Kidney (tissue), 14 donors: ENCODE data around the gene IRX2. TPM values are rescaled to one million over a fixed set of nuclear protein-coding genes. Genes with fewer than 3 reads are reported as not detected.

Experiments used
- DNase-seq, 5 donors: peaks; one replicate each; pipeline ENCODE4 v3.0.0-alpha.2; 2013 to 2020
- FAIRE-seq: peaks from 2 replicates; lab custom pipeline; 2012; peaks lifted over from hg19 to GRCh38; lab: Jason Lieb, UNC
- H3K27ac ChIP-seq, 2 donors: one replicate each; pipeline ENCODE4 v1.7.0; 2013; ENCODE audit warnings: low read depth in 2 of 2, low read length in 2 of 2, inconsistent platforms in 1 of 2
- H3K27me3 ChIP-seq: one replicate; pipeline ENCODE4 v1.7.1; 2013; ENCODE audit warnings: low read length, inconsistent platforms; ENCODE audit not compliant: control insufficient read depth, insufficient read depth
- H3K36me3 ChIP-seq, 3 donors: one replicate each; pipeline versions ENCODE4 v1.7.0 to v1.7.1; 2013; ENCODE audit warnings: low read length in 3 of 3, control low read depth in 1 of 3, inconsistent platforms in 1 of 3; ENCODE audit not compliant: insufficient read depth in 3 of 3, control insufficient read depth in 2 of 3
- H3K4me1 ChIP-seq, 3 donors: one replicate each; pipeline versions ENCODE4 v1.7.0 to v1.7.1; 2013; ENCODE audit warnings: low read length in 3 of 3, inconsistent platforms in 1 of 3, low read depth in 1 of 3; ENCODE audit not compliant: control insufficient read depth in 2 of 3, insufficient read depth in 2 of 3
- H3K4me3 ChIP-seq, 3 donors: one replicate each; pipeline versions ENCODE4 v1.7.0 to v1.8.1; 2013; ENCODE audit warnings: low read length in 3 of 3, control low read depth in 1 of 3, inconsistent platforms in 1 of 3
- H3K9ac ChIP-seq, 3 donors: one replicate each; pipeline versions ENCODE4 v1.7.0 to v1.7.1; 2013; ENCODE audit warnings: low read length in 3 of 3, control low read depth in 1 of 3, inconsistent platforms in 1 of 3
- H3K9me3 ChIP-seq, 3 donors: one replicate each; pipeline versions ENCODE4 v1.7.0 to v1.7.1; 2013; ENCODE audit warnings: low read length in 3 of 3, control low read depth in 1 of 3, inconsistent platforms in 1 of 3; ENCODE audit not compliant: control insufficient read depth in 2 of 3, insufficient read depth in 1 of 3
- CTCF ChIP-seq: IDR thresholded peaks from 3 replicates; pipeline ENCODE4 v1.5.1; 2012; ENCODE audit warnings: mild to moderate bottlenecking, moderate library complexity, borderline replicate concordance; ENCODE audit not compliant: insufficient read depth; ENCODE audit errors: extremely low read depth
- intact Hi-C: fragments of 100-400 bp; cut with DNase I; formaldehyde crosslinking; loops from one replicate; pipeline ENCODE4 v1.11.1; 2022
- polyA plus RNA-seq: library from polyadenylated mRNA; stranded (reverse); fragments of 350-450 nt; fragmentation: Illumina TruSeq; extraction: RNeasy Lipid Tissue Mini Kit (QIAGEN cat#74804); gene quantifications from one replicate; pipeline ENCODE4 v1.2.3, GENCODE V29; 2014; ENCODE audit warnings: low read depth, low replicate concordance; ENCODE audit not compliant: insufficient read depth
- total RNA-seq: library from RNA; stranded (reverse); fragmentation: NEBNext Ultra II Directional; extraction: Animal tissue kit (Norgen Biotek cat#: 25700); gene quantifications from one replicate; pipeline ENCODE4 v1.2.1, GENCODE V29; 2021
- donor health status: control.
- donor health status: control.
- donor health status: control.
- donor health status: control.
- donor health status: control.
- donor health status: DM: yes; HTN: yes; CAD: no.
- donor health status: Normal renal cell carcinoma (clear cell type).

Gene IRX2
- total and polyA plus RNA-seq, 2 donors from 2014 or later = 11.7 to 44.2 TPM

DNA sequence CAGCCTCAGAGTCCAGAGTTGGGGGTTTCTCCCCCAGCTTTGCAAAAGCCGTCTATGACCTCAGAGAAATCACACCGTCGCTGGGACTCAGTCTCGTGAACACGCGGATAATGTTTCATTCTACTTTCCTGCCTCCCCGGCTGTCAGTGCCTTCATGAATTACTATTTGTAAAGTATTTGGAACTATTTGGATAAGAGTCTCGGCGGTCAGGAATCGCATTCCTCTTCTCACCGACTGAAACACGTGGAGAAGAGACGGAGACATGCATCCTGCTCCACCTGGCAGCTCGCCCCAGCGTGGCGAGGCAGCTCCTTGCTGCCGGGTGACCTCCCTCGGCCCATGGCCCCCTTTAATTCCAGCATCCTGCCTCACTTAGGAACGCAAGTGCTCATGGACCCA lies 23.9 kb downstream of the IRX2 start:
- Histone ChIP-seq H3K4me1 (no peaks in the 10 kb centered on the region), H3K27ac (no peak overlapping the region), H3K4me3 (no peak overlapping the region), H3K9ac (no peak overlapping the region), H3K27me3 (peaks cover 45% of the 10 kb centered on the region), H3K9me3 (no peaks in the 10 kb centered on the region), H3K36me3 (no peaks in the 10 kb centered on the region)
- intact Hi-C loops = no loop called here
- FAIRE-seq = no peak
- TF ChIP-seq CTCF = no peak
- peak in 4 of 5 donors; percentile 51 to 77 (median 63) for DNase-seq

DNA sequence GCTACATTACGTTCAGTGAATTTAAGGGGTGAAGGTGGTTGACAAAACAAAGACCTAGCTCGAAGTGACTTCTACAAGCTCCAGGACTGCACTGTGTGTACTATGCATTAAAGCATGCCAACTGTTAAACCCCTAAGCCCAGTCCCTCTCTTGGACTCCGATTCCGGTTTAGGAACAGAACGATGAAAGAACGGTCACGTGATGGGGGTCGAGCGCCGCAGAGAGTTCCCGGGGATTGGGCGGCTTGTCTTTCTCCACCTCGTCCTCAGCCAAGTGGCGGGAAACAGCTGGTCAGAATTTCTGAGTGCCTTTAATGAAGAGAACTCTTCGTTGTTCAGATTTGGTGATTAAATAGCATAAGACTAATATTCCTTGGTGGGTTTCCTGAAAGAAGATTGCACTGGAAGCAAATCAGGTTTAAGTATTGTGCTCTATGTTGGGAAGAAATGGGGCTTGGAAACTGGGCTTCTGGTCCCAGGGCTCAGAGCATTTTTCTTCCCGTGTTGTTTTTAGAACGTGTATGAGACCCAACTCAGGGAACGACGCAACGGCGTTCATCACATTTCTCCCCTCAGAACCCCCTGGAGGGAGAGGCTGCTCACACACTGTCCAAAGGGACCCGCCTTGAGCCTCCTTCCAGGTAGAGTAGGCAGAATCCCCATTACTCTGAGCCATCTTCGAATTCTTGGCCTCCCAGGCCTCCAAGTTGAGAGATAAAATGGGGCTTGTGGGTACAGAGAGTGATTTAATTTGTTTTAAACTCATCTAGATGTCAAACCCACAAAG lies 25.3 kb downstream of the IRX2 start:
- no peak for FAIRE-seq

DNA sequence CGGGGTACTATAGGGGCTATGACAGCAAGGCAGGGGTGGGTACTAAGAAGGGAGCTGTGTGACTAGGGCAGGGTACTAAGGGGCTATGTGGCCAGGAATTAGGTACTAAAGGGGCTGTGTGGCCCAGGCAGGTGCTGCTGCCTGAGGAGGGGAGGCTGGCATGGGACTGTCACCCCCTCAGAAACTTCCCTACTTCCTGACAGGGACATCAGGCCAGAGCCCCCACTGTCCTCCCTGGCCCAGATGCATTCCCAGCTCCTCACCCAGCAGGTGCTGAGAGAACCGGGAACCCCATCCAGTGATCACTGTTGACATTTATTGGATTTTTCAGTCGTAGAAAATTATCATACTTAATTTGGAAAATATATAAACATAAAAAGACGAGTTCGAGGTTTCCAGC lies 26.6 kb downstream of the IRX2 start:
- FAIRE-seq (no peak), DNase-seq (peak in 1 of 5 donors; percentile 2)
- Histone ChIP-seq H3K4me3 (no peak overlapping the region), H3K36me3 (no peaks in the 10 kb centered on the region), H3K27ac (no peak overlapping the region), H3K27me3 (peaks cover 29% of the 10 kb centered on the region), H3K9me3 (no peaks in the 10 kb centered on the region), H3K4me1 (no peaks in the 10 kb centered on the region), H3K9ac (no peak overlapping the region)
- TF ChIP-seq CTCF = no peak
- intact Hi-C loops = no loop called here

More for the DNA sequence above, 25.3 kb downstream of the IRX2 start:
- Histone ChIP-seq H3K4me1 (no peaks in the 10 kb centered on the region), H3K36me3 (no peaks in the 10 kb centered on the region), H3K9ac (no peak overlapping the region), H3K9me3 (no peaks in the 10 kb centered on the region), H3K27ac (no peak overlapping the region), H3K4me3 (no peak overlapping the region), H3K27me3 (peaks cover 40% of the 10 kb centered on the region)
- no peak for DNase-seq
- intact Hi-C loops = no loop called here
- no peak for TF ChIP-seq CTCF
